Epidermal melanocyte (primary cell): Measurements from ENCODE around the gene SLCO3A1.
"Not testable (repeated sequence)": the region's sequence is repeated elsewhere in the genome, so short reads cannot be mapped to it uniquely, and the experiment has no call there.

Experiments
- DNase-seq: peaks from one replicate; pipeline ENCODE4 v3.0.0; 2011; ENCODE audit warnings: low spot score; ENCODE audit not compliant: insufficient read length

The SLCO3A1 gene

DNA sequence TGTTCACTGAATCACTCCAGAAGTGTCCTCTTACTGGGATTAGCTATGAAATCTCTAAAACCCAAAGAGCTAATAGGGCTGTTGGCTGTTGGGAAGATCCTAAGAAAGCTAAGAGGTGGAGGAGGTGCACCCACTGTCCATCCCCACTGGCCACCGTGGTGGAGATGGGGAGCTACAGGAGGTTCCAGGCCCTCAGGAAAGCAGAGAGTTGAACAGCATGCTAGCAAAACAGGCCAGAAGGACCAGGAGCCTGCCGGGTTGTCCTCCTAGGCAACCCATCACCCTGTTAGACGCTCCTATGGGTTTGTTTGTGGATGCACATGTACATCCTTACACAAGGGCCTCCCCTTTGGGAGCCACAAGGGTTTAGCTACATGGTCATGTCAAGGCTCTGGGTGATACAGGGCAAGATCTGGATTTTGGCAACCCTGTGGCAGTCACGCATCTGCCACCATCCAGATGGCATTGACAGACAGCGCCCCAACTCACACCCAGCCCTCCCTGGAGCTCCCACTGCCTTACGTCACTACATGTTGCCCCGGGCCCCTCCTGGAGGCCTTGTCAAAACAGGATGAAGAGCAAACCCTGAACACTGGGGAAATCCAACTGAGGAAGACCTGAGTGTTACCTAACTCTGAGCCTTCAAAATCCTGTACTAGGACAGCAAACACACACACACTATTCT is 208.1 kb downstream of the SLCO3A1 start:
- DNase-seq = no peak

- DNase-seq = no peak
Measured at GRCh38 chr15:92062505-92062904, 209.0 kb downstream of the SLCO3A1 start.

DNA sequence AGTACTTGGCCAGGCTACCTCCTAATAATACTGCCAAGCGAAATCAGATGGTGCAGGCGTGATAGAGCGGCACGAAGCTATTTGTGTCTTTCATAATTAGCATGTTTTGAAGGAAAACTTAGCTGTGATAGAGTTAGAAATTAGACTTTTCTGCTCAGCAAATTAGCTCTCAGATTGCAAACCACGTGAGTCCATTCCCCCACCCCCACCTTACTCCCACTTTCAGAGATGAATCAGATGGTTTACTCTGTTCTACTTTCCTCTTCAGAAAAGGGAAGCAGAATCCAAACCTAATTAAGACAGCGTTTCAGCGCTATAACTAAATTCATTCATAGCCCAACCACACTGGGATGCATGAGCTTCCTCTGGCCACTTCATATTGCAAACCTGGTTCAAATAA is 214.6 kb downstream of the SLCO3A1 start:
- no peak for DNase-seq

DNA sequence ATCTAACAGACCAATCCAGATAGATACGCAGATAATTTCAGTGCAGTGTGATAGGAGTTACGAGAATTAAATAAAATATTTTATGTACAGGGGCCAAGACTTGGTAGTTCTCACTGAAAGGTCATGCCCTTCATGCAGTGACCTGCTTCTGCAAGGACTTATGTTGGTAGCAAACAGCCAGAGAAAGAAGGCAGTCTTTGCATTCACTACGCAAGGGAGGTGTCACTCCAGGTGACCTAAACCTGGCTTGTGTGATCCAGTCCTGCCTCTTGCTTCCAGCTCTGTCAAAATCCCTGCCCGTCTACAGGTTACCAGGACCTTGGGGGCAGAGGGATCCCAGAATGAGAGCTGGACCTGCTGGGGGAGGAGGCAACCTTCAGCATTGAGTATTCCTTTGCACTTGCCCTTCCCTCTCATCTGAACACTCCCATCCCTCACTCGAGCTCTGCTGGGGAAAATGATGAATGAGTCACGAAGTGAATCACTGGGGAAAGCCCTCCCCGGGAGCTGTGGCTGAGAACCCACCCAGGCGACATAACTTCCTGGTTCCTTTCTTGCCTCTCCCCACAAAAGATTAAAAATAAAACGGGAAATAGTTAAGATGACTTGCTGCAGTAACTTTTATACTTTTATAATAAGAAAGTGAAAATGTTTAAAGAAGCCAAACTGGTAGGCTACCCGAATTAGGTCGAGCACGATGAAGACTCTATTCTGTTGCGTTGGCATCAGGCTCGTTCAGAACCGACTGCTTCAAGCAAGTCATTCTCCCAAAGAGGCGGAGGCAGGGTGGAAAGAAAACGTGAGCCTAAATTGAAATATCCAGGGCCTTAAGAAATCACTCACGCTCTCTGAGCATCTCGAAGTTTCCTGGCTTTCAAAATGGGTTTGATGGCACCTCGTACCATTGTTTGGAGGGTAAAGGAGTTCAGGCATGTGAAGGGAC is 216.1 kb downstream of the SLCO3A1 start:
- DNase-seq = no peak

DNA sequence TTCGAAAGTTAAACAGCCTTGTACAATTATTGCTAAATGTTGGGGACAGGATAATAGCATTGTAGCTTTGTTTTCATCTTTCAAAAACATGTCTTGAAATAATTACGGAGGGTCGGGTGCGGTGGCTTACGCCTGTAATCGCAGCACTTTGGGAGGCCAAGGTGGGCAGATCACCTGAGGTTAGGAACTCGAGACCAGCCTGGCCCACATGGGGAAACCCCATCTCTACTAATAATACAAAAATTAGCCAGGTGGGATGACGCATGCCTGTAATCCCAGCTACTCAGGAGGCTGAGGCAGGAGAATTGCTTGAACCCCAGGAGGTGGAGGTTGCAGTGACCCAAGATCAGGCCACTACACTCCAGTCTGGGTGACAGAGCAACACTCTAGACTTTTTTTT is 216.7 kb downstream of the SLCO3A1 start:
- DNase-seq = not testable (repeated sequence)

DNA sequence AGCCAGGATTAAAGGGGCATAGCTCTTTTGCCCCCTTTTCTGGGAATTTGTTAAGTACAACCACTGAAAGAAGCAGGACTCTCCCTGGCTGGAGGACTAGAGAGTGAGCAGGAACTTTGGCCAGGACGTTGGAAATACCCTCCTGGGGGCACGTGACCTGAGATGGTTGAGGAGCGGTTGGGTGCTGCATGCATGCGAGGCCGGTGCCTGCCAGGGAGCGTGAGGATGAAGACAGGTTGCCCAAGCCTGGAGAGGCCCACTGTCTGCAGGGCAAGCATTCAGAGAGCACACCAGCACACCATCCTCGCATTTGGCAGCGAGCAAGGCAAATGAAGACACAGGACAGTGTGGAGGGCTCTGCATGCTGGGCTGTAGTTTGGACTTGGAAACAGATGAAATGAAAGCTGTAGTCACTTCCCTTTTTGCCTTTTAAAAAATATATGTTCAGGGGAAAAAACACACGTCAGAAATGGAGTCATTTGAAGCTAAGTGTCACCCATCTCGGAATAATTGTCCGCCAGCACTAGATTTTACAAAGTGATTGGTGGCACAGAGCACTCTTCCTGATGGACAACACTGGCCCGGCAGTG is 217.6 kb downstream of the SLCO3A1 start:
- DNase-seq = no peak

- no peak for DNase-seq
Measured at GRCh38 chr15:92073044-92073785, 219.7 kb downstream of the SLCO3A1 start.

DNA sequence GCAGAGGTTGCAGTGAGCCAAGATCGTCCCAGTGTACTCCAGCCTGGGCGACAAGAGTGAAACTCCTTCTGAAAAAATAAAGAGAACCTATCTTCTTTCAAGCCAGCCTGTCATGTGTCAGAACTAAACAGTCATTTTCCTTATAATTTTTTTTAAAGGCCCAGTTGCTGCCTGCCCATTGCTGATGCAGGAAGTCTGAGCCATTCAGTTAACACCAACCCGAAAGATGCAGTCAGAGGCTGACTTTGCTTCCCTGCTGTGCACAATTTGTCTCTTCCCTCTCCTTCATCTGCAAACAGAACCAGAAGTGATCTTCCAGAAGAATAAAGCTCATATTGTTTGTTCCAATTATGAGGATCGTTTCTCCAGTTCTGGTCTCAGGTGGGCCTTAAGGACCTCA is 220.6 kb downstream of the SLCO3A1 start:
- DNase-seq = no peak

DNA sequence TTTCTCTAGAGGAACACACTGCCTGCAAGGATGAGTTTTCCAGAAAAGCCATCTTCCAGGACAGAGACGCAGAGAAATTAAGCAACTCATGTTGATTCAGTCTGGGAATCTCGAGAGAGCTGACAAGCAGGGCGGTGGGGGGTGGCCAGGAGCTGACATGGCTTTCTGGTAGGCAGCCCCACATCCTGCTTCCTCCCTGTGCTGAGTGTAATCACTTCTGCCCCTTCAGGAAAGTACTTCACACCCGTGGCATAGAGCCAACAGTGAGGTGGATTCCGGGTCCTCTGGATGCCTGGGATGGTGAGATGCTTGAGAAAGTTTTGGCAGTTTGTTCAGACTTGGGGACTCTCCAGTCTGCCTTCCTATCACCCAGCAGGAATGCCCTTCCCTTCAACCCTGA is 221.1 kb downstream of the SLCO3A1 start:
- DNase-seq = no peak

DNA sequence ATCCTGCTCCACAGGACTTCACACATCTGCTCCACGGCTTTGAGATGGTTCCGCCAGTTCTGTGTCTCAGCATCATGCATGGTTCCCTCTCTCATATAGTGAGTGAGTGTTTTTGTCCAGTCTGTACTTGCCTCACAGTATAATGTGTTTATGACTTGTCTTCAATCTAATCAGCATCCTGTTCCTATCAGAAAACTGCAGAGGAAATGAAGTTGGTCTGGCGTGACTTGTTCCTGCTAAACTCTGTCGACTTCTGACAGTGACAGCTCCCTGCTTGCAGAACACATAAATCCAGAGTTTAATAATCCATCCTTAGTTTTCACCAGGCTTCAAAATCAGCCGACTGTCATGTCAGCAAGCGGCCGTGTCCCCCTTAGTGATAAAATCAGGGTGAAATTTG is 222.3 kb downstream of the SLCO3A1 start:
- no peak for DNase-seq

- DNase-seq = no peak
Measured at GRCh38 chr15:92076541-92076940, 223.0 kb downstream of the SLCO3A1 start.

GRCh38 chr15:92077353-92078085 is 224.0 kb downstream of the SLCO3A1 start:
- peak; percentile 58 for DNase-seq

DNA sequence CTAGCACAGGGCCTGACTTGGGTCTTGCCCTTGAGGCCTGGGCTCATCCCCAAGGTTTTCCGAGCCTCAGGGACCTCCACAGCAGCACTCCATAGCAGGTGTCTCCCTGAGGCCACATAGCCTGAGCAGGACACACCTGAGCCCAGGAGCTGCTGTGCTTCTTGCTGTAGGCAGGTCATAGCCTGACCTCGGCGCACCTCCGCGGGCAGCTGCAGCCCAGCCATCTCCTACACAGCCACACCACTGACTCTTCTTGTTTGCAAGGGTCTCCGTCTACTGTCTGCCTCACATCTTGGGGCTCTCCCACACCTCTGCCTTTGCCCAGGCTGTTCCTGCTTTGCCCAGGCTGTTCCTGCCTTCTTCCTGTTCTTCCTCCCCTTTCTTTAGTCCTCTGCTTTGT is 224.8 kb downstream of the SLCO3A1 start:
- DNase-seq = no peak

GRCh38 chr15:92079047-92079446 is 225.5 kb downstream of the SLCO3A1 start:
- DNase-seq = no peak

- DNase-seq = no peak
Measured at GRCh38 chr15:92079647-92080255, 226.2 kb downstream of the SLCO3A1 start.

GRCh38 chr15:92082006-92082843 is 228.7 kb downstream of the SLCO3A1 start:
- DNase-seq = peak; percentile 72

GRCh38 chr15:92083190-92083589 is 229.7 kb downstream of the SLCO3A1 start:
- DNase-seq = no peak

GRCh38 chr15:92087211-92087610 is 233.7 kb downstream of the SLCO3A1 start:
- no peak for DNase-seq

DNA sequence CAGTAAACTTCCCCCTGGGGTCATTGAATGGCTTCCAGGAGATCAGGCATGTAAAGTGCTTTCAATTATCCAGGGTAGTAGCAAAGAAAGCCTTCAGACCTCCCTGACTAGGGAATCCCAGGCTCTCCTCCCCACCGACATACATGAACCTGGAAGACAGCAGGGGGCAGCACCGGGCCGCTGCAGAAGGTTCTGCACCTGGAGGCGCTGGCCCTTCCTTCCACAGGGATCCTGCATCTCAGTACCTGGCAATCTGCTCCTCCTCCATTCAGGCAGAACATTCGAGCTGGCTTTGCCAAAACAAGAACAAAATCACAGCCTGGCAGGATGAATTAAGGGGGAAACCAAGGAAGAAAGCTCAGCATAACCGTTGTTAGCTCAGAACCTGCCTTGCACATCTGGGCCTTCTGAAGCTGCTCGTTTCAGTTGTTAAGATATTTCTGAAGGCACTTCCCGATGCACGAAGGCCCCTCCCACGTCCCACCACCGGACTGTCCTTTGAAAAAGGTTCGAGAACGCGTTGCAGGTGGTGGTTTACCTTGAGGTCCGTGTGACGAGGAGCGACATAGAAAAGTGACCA is 237.7 kb downstream of the SLCO3A1 start:
- DNase-seq = no peak
